HG03457 (cell line): Measurements from ENCODE around the gene PRDM16.

Experiments used
- ATAC-seq: cut with Tn5 transposase; IDR thresholded peaks from one replicate; pipeline ENCODE4 v1.9.1; 2021; ENCODE audit warnings: moderate number of reproducible peaks; ENCODE audit not compliant: unreplicated experiment

Gene PRDM16

GRCh38 chr1:3137111-3138100 is 68.4 kb downstream of the PRDM16 start:
- no peak for ATAC-seq

DNA sequence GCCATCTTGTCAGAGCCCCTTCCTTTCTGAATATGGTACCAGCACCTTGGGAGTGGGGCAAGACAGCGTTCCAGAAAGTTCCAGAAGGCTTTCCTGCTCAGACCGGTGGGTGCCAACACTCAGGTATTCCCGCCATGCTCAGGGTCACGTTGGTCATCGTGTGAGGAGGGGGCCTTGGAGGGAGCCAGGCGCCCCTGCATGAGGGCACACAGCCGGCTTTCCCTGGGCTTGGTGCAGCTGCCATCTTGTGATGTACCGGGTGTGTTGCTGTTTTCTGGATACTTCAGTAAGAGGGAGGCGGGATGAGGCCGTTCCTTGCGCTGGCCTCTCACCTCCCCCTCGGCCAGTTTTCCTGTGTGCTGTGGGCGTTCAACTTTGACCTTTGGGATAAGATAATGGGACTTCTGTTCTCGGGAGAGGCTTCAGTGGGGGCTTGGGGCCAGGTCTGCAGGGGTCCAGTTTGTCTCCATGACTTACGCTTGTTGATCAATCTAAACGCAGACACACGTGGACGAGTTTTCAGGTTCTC is 69.7 kb downstream of the PRDM16 start:
- ATAC-seq: no peak

- no peak for ATAC-seq
These were observed 70.4 kb downstream of the PRDM16 start for GRCh38 chr1:3139451-3139852.

- ATAC-seq: no peak
These were observed 70.9 kb downstream of the PRDM16 start for GRCh38 chr1:3139871-3140361.

DNA sequence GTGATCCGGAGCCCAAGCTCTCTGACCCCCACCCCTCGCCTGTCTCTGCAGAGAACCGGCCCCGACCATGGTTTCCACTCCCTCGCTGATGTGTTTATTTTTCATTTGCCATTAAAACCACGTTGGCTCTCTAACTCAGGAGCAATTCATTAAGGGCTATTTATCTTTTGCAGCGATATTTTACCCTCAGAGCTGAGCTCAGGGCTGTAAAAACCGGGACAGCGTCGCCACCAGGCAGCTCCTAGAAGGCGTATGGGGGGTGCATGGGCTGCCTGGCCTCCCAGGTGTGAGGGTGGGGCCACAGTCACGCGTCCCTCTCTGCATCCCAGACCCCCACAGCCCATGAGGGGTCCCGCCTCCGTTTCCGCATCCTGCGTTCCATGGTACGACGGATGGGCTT is 71.4 kb downstream of the PRDM16 start:
- ATAC-seq: no peak

DNA sequence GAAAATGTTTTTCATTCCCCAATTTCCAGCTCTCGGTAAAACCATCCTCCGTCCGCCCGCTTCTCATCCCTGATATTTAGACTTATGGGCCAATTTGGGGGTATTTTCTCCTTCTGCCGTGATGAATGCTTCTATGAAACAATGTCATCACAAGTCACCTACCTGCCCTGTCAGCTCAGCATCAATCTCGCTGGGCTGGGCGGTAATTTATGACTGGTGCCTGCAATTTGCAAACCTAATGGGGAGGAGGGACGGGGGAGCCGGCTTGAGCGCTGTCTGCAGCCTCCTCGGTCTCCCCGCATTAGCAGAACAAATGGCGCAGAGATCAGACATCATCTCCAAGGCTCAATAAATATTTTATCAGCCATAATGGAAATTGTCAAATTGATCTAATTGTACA is 72.1 kb downstream of the PRDM16 start:
- ATAC-seq: no peak

- ATAC-seq: no peak
These were observed 72.8 kb downstream of the PRDM16 start for GRCh38 chr1:3141836-3142235.

- no peak for ATAC-seq
These were observed 73.2 kb downstream of the PRDM16 start for GRCh38 chr1:3142236-3142635.

DNA sequence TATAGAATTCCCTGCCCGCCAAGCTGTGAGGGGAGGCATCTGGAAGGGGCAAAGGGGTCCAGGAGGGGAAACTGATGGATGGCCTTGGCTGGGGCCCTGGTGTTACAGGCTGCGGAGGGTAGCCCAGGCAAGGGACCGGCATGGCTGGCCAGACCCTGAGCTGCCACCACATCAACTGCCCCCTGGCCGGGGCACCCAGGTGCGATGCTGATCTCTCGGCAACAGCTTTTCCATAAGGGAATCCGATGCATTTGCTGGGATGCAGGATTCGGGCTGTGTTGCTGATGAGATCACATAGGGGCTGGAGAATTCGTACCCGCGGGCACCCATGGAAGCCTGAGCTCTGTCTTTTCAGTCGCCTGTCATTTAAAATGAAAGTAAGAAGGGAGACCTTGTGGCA is 73.7 kb downstream of the PRDM16 start:
- ATAC-seq: no peak

DNA sequence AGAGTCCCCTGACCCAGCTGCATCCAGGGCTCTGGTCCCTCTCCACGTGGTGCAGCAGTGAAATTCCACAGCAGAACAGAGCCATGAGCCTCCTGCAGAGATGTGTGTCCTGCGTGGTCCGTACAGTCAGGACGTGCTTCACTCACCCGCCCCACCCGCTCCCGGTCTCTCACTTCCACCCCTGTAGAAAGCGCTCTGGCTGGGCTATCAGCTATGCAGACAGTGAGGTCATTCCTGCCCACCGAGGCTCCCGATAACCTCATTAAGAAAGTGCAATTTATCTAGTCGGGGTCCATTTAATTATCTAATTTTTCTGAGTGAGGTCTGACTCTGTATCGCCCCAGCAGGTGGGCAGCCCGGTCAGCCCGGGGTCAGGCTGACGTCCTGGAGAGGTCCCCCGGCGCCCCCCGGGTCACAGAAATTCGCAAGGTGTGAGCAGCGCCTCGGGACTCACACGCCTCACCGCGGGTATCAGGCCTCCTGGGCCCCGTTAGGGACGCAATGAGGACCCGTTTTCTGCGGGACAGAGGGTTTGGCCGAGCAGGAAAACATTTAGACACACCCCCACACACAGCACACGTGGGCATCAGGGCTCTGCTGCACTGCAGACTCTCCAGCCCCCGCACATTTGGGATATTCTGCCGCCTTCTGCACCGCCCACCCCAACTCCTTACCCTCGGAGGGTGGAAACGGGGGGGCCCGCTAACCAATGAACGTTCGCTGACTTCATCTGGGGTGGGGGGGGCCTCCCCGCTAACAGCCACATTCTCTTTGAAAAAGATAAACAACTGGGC is 76.7 kb downstream of the PRDM16 start:
- no peak for ATAC-seq

DNA sequence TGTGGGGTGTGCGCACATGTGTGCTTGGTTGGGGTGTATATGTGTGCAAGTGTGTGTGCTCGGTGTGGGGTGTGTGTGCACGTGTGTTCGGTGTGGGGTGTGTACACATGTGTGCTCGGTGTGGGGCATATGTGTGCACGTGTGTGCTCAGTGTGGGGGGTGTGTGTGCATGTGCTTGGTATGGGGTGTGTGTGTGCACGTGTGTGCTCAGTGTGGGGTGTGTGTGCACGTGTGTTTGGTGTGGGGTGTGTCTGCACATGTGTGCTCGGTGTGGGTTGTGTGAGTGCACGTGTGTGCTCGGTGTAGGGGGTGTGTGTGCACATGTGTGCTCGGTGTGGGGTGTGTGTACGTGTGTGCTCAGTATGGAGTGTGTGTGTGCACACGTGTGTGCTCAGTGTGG is 77.5 kb downstream of the PRDM16 start:
- ATAC-seq: no peak

DNA sequence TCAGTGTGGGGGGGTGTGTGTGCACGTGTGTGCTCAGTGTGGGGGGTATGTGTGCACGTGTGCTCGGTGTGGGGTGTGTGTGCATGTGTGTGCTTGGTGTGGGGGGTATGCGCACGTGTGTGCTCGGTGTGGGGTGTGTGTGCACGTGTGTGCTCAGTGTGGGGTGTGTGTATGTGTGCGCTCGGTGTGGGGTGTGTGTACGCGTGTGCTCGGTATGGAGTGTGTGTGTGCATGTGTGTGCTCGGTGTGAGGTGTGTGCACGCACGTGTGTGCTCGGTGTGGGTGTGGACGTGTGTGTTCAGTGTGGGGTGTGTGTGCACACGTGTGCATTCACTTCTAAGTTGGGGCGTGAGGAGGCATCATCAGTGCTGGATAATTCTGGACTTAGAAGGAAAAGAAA is 77.9 kb downstream of the PRDM16 start:
- no peak for ATAC-seq

DNA sequence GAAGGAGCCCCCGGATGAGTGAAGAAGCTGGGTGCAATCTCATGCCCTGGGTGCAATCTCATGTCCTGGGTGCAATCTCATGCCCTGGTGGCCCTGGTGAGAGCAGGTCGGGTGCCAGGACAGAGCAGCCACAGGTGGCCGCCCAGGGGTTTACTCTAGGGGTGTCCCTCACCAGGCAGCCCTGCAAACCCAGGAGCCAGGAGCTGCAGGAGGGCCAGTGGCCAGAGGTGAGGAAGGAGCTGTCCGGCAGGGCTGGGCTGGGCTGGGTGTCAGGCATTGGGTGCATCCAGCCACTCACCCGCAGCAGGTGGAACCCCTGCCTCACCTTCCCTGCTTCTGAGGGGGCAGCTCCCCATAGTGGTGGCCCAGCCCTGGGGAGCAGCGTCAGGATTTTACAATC is 79.2 kb downstream of the PRDM16 start:
- ATAC-seq: no peak

DNA sequence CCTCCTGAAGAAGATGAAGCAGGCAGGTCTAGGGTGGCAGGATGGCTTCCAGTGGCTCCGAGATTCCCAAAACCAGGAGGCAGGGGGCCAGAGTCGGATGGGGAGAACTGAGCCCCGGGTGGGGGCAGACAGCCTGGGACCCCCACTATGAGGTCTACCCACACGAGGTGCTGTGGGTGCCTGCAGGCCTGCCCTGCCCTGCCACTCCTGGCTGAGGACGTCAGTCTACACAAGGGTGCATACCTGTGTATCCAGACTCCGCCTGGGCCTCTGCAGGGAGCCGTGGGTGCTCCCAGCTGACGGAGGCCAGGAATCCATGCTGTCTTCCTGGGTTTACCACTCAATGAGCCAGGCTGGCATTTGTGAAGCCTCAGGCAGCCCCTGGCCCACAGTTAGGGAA is 80.3 kb downstream of the PRDM16 start:
- ATAC-seq: no peak

GRCh38 chr1:3151456-3151855 is 82.5 kb downstream of the PRDM16 start:
- no peak for ATAC-seq

DNA sequence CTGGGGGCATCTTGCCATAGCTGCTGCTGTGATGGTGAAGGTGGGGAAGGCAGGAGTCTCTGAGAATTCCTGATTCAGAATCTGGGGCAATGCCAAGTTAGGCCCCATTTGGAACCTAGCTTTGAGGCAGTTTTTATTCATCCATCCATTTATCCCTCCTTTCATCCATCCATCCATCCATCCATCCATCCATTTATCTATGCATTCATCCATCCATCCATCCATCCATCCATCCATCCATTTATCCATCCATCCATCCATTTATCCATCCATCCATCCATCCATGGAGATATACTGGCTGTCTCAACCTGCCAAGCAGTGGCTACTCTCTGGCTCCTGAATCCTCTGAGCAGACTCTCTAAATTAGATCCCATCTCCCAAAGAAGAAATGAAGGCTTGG is 83.1 kb downstream of the PRDM16 start:
- ATAC-seq: no peak

DNA sequence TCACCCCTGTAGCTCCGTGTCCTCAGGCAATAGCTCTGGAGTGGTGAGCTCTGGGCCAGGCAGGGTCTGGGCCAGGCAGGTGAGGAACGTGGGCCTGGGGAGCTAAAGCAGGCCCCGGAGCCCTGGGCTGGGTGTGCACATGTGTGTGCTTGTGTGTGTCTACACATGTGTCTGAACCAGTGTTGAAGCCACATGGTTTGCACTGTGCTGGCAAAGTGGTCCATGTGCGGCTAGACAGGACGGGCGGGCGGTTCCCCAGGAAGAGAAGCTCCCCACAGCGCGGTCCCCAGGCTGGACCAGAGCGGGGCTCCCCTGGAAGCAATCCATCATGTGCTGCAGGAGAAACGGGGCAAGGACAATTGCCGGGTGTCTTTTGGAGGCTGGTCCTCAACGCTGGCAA is 84.2 kb downstream of the PRDM16 start:
- no peak for ATAC-seq

DNA sequence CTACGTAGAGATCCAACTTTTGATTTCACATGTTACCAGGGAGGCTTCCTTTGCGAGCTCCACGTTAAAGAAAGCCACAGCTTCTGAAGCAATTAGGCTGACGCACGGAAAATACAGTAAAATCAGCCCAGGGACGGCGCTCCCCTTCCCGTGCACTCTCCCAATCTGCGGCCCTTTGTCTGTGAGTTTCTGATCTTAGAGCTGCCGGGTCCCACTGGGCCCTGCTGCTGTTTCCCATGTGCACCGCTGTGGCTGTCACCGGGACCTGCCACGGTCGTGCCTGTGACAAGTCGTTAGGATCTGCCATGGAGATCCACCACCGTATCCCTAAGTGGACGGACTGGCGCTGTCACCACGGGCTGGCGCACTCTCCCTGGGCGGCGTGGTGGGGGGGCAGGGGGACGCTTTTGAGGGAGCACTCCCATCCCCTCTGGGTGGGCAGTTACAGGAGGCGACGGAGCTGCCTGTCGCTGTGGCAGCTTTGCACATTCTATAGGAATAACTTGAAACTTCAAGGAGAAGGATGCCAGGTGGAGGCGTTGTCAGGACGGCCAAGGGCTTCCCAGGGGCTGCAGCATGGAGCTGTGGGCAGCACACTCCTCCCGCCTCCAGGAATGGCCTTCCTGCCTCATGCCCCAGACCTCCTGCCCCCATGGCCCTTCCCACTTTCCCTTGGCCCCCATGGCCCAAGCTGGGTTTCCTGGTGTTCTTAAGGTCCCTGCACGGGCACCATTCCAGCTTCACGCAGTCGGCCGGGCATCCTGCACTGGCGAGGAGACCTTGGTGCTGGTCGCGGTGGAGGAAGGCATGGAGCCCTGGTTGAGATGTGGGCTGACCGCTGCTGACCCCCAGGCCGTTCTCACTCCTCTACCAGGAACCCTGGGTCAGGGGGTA is 85.1 kb downstream of the PRDM16 start:
- no peak for ATAC-seq

- no peak for ATAC-seq
These were observed 86.3 kb downstream of the PRDM16 start for GRCh38 chr1:3155056-3155925.

DNA sequence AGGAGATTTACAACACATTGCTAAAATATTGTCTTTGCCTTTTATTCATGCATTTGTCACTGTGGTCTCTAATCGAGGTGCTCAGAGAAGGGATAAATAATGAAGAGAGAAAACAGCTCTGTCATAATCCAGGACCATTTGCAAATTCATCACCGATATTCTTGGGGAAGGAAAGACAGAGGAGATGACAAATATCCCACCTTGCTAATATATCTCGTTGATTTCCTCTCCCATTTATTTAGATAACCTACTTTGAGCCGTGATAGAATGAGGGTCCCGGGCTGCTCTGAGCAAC is 86.9 kb downstream of the PRDM16 start:
- ATAC-seq: no peak
